Ectodermal cell (in vitro differentiated cells): Measurements from ENCODE around the gene PRSS57.

Source experiments
- H3K27ac ChIP-seq: 2 replicates; pipeline ENCODE4 v1.7.0; 2013; ENCODE audit warnings: mild to moderate bottlenecking, low read depth, low read length; ENCODE audit not compliant: insufficient read depth, poor library complexity, severe bottlenecking
- H3K27me3 ChIP-seq: 2 replicates; pipeline ENCODE4 v1.7.0; 2013; ENCODE audit warnings: mild to moderate bottlenecking, low read length; ENCODE audit not compliant: insufficient read depth, control insufficient read depth, poor library complexity, severe bottlenecking
- H3K36me3 ChIP-seq: one replicate; pipeline ENCODE4 v1.7.0; 2013; ENCODE audit warnings: low read length; ENCODE audit not compliant: control insufficient read depth, insufficient read depth
- H3K4me1 ChIP-seq: one replicate; pipeline ENCODE4 v1.7.0; 2013; ENCODE audit warnings: low read length; ENCODE audit not compliant: control insufficient read depth, insufficient read depth
- H3K4me3 ChIP-seq: 2 replicates; pipeline ENCODE4 v1.7.0; 2013; ENCODE audit warnings: low read depth, low read length, control low read depth; ENCODE audit not compliant: insufficient read depth
- H3K9me3 ChIP-seq: 2 replicates; pipeline ENCODE4 v1.7.0; 2013; ENCODE audit warnings: mild to moderate bottlenecking, low read length, moderate library complexity; ENCODE audit not compliant: control insufficient read depth
- WGBS, 2 experiments: methylation state at CpG; one replicate each; pipeline ENCODE4 v1.1.7; 2013; ENCODE audit warnings: missing lambda C conversion rate in 2 of 2; 5-methylcytosine and 5-hydroxymethylcytosine counted together

The PRSS57 gene

DNA sequence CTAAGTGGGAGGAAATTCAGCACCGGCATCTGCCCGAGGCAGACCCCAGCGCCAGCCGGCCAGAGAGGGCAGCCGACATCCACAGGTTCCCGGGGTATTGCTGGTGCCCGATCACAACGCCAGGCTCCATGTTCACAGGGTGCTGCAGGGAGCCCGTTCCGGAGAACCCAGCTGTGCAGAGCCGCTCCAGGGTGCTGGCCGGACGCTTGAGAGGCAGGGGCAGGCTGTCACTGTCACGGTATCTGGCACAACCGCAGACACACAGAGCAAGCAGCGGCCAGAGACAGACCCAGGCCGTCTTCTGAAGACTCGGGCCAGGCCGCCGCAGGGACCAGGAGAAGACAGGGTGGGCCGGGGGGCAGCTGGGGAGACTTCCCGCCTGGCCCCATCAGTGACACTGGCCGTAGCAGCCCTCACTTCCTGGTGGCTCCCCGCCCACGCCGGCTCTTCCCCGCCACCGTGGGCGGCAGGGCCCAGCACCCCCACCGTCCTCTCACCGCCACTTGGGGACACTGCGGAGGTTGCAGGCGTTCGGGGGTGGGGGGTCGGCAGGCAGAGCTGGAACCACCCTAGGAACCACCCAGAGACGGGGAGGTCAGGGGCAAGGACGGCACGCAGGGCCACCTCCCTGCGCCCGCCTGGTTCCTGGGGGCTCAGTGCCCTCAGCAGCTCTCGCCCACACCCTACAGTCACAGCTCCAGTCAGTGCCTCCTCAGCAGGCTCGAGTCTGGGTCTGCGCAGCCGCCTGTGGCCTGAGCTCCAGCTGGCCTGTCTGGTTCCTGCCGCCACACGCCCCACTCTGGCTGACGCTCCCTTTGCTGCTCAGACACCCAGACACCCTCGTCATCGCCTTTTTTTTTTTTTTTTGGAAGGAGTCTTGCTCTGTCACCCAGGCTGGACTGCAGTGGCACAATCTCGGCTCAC lies 36.1 kb downstream of the PRSS57 start:
- Histone ChIP-seq H3K27me3 (no peaks in the 10 kb centered on the region), H3K27ac (no peak overlapping the region), H3K36me3 (no peaks in the 10 kb centered on the region), H3K4me1 (peaks cover 19% of the 10 kb centered on the region), H3K9me3 (no peaks in the 10 kb centered on the region), H3K4me3 (no peak overlapping the region)
- 92 to 93% methylated on average over 50 of the region's 50 CpGs for WGBS, 2 experiments

DNA sequence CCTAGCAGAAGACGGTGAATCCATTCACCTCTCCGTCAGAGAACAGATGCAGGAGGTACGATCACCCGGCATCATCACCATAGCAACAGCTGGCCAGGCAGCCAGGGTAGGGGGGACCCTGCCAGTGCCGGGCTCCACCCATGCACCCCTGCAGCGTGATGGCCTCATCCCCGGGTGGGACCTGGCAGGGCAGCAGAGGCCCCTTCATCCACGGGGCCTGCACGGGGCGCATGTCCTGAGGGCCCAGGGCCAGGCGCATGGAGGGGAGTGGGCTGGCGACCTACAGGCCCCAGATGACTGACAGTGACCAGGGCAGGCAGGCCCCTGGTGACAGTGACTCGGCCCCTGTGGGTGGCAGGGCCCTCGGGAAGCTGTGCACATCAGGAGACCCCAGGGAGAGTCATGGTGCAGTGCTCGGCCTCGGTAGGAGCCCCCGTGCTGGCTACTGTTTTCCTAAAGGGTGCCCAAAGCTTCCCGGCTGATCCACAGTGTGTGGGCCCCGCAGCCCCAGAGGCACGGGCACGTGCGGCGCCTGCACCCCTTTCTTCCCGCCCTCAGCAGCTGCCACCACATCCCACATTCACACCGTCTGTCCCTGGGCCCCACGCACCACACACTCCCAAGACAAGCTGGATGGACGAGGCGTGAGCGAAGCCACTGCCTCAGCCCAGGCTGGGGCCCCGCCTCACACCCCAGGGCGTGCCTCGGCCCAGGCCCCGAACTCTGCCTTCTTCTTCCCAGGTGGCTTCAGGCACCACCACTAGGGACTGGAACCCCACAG lies 37.0 kb downstream of the PRSS57 start:
- peaks cover 19% of the 10 kb centered on the region for H3K4me1 ChIP-seq
- H3K27ac ChIP-seq, result no peak overlapping the region
- H3K4me3 ChIP-seq, result no peak overlapping the region
- no peaks in the 10 kb centered on the region for H3K27me3 ChIP-seq
- no peaks in the 10 kb centered on the region for H3K36me3 ChIP-seq
- 94 to 95% methylated on average over 33 of the region's 33 CpGs for WGBS, 2 experiments
- no peaks in the 10 kb centered on the region for H3K9me3 ChIP-seq

DNA sequence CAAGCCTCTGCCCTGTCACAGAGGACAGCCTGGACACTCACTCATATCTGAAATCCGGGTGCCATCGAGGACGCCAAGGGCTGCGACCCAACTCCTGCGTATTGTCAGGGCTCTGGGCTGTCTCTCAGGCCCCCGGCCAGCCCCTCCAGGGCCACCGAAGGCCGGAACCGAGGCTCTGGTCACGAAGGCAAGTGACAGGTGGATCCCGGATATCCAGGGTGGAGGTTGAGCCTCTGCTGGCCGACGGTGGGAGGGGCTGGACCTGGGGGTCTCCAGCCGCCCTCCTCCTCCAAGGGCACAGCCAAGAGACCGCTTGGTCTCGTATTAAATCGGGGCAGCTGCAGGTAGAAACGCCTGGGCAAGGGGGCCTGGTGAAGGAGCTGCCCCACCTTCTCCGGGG lies 37.6 kb downstream of the PRSS57 start:
- 90 to 93% methylated on average over 19 of the region's 19 CpGs for WGBS, 2 experiments
- Histone ChIP-seq H3K4me1 (peaks cover 19% of the 10 kb centered on the region), H3K9me3 (no peaks in the 10 kb centered on the region), H3K27me3 (no peaks in the 10 kb centered on the region), H3K27ac (no peak overlapping the region), H3K36me3 (no peaks in the 10 kb centered on the region), H3K4me3 (no peak overlapping the region)

DNA sequence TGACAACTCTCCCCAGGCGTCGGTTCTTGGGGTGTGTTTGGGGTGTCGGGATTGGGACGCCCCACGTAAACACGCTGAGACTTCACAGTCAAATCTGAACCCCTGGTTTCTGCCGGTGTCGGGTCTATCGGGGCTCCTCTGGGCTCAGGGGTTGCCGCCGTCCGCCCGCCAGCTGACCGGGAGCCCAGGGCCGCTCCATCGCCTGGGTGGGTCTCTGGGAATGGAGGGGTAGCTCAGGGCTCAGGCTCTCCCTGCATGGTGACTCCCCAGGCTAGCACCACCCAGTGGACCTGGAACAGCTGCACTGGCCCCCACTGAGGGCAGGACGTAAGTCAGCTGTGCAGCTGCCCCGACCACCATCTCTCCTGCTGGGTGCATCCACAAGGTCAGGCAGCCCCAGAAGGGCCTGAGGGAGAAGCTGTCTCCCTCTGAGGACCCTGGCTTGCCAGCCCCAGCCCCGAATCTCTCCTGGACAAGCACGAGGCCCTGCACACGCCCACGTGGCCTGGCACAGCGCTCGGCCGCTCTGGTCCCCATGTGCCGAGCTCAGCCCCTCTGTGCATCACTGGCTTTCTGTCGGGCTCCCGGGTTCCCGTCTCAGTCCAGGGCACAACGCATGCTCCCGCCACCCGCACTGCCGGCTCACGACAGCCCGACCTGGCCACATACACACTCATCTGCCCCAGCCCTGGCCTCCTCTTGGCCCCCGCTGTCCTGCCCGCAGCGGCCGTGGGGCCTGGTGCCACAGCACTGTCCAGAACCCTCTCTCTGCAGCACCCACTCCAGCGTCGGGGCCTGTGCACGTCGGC lies 38.3 kb downstream of the PRSS57 start:
- Histone ChIP-seq H3K27ac (no peak overlapping the region), H3K9me3 (no peaks in the 10 kb centered on the region), H3K36me3 (peaks cover 5% of the 10 kb centered on the region), H3K4me3 (no peak overlapping the region), H3K27me3 (no peaks in the 10 kb centered on the region), H3K4me1 (peaks cover 18% of the 10 kb centered on the region)
- 93 to 94% methylated on average over 43 of the region's 43 CpGs for WGBS, 2 experiments

DNA sequence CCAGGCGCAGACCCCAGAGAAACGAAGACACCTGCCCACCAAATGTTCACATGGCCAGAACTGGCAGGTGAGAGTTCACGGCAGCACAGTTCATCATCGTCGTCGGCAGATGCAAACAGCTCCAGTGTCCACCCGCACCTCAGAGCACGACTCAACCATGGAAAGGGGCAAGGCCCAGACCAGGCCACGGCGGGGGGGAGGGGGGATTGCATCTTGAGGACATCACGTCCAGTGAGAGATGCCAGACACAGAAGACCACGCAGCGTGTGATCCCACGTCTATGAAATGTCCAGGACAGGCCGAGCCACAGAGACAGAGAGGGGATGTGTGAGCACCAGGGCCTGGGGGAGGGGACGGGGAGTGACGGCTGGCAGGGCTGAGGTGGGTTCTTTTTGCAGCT lies 39.6 kb downstream of the PRSS57 start:
- H3K36me3 ChIP-seq, result peaks cover 15% of the 10 kb centered on the region
- H3K9me3 ChIP-seq, result no peaks in the 10 kb centered on the region
- H3K27ac ChIP-seq, result no peak overlapping the region
- H3K27me3 ChIP-seq, result no peaks in the 10 kb centered on the region
- H3K4me3 ChIP-seq, result no peak overlapping the region
- 94 to 96% methylated on average over 17 of the region's 17 CpGs for WGBS, 2 experiments
- H3K4me1 ChIP-seq, result peaks cover 5% of the 10 kb centered on the region

DNA sequence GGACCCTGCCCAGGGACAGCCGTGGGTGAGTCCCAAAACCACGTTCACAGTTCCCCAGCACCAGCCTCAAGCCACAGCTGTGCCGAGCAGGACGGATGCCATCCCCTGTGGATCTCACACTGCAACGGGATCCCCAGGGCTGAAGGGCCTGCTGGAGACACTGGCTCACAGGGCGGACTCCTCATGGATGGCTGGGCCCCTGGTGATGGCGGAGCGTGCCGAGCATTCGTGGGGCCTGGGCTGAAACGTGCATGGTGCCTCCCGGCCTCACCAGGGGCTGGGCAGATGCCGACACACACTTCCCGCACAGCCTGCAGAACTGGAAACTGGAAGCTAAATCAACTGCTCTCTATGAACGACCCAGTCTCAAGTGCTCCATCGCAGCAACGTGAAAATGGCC lies 41.8 kb downstream of the PRSS57 start:
- WGBS, 2 experiments, result 96 to 97% methylated on average over 17 of the region's 17 CpGs
- Histone ChIP-seq H3K27ac (no peak overlapping the region), H3K4me1 (no peaks in the 10 kb centered on the region), H3K36me3 (peaks cover 16% of the 10 kb centered on the region), H3K9me3 (no peaks in the 10 kb centered on the region), H3K27me3 (no peaks in the 10 kb centered on the region), H3K4me3 (no peak overlapping the region)

DNA sequence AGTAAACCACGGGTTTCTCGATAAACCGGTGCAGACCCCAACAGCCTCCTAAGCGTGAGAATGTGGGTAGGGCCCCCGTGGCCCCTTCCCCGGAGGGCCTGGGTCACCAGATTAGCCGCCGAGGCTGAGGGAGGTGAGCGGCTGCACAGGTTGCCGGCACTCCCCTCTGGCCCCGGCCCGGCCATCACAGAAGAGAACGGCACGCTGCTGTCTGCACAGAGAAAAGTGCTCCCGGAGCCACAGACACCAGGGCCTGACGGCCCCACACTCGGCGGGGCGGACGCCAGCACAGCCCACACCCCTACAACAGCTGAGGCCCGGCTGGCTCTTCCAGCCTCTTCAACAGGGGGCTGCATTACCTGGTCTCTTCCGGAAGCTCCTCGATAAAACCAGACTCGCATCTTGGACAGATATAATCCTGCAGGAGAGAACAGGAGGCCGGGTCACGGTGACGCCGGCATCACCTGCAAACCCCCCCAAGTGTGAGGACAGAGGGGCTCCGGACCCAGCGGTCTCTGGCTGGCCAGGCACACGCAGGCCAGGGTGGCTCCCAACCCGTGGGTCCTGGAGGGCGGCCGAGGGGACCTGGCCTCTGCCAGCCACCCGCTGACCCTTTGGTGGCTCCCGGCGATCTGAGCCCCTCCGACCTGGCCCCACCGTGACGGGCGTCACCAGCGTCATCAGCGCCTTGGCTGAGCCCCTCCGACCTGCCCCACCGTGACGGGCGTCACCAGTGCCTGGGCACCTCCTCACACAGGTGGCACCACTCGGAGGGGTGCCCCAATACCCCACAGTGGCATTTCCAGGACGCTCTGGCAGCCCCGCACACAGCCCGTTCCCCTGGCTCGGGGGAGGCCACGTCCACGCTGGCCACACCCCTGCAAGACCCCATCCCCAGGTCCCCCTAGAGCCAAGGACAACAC lies 42.5 kb downstream of the PRSS57 start:
- Histone ChIP-seq H3K36me3 (peaks cover 16% of the 10 kb centered on the region), H3K4me1 (no peaks in the 10 kb centered on the region), H3K4me3 (no peak overlapping the region), H3K9me3 (no peaks in the 10 kb centered on the region), H3K27me3 (no peaks in the 10 kb centered on the region), H3K27ac (no peak overlapping the region)
- WGBS, 2 experiments, result 95 to 96% methylated on average over 54 of the region's 54 CpGs

DNA sequence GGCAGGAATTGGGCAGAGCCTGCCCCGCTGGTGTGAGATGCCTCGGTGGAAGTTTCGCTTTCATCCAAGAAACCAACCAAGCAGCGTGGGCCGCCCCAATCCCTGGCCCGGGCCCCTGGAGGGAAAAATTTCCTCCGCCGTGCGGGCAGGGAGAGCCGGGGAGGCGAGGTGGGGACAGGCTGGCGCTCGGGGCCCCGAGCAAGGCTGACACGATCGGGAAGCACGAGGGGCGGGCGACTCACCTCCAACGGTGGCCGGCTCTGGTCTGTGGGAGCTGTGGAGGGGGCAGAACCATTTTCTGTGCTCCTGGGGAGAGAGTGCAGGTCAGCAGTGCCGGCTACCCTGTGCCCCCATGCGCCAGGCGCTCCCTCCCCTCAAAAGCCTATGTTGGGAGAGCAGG lies 43.3 kb downstream of the PRSS57 start:
- Histone ChIP-seq H3K4me3 (no peak overlapping the region), H3K4me1 (no peaks in the 10 kb centered on the region), H3K9me3 (no peaks in the 10 kb centered on the region), H3K27ac (no peak overlapping the region), H3K27me3 (no peaks in the 10 kb centered on the region), H3K36me3 (peaks cover 16% of the 10 kb centered on the region)
- WGBS, 2 experiments, result 92 to 93% methylated on average over 24 of the region's 24 CpGs

DNA sequence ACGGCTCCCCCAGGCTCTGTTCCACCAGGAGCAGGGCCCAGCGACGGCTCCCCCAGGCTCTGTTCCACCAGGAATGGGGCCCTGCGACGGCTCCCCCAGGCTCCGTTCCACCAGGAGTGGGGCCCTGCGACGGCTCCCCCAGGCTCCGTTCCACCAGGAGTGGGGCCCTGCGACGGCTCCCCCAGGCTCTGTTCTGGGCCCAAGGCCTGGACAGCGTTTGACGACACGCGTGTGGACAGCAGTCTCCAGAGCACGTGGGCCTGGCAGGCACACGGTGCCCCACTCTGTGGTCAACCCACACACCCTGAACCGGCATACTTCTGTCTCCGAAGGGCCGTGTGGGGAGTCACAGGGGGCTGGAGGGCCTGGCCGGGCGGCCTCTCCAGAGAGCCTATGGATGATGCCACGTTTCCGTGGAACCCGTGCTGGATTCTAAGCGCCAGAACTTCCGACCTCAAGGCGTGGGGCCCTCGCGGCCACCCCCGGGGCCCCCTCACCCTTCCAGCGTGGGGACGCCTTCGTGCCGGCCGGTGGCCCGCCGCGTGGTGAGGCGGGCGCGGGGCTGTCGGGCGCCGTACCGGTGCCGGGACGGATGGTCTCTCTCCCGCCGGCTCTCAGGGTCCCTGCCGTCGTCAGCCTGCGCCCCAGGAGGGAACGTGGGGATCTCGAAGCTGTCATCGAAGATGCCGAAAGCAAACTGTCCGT lies 44.0 kb downstream of the PRSS57 start:
- Histone ChIP-seq H3K36me3 (peaks cover 16% of the 10 kb centered on the region), H3K4me1 (no peaks in the 10 kb centered on the region), H3K27me3 (no peaks in the 10 kb centered on the region), H3K9me3 (no peaks in the 10 kb centered on the region), H3K4me3 (no peak overlapping the region), H3K27ac (no peak overlapping the region)
- WGBS, 2 experiments, result 97% methylated on average over 58 of the region's 58 CpGs
